Activated CD4-positive, alpha-beta memory T cell treated with anti-CD3 and anti-CD28 coated beads for 36 hours (primary cell): Measurements from ENCODE around the gene GTF3C1. TPM values are rescaled to one million over a fixed set of nuclear protein-coding genes. Genes with fewer than 3 reads are reported as not detected.

Experiments
- CTCF ChIA-PET: fragments of 350-600 bp; sonication (Branson Sonifier 250); formaldehyde crosslinking; loops from one replicate; lab custom pipeline; 2021; ENCODE audit warnings: antibody characterized with exemption, inconsistent platforms; lab: Charles Lee
- POLR2A ChIA-PET: fragments of 350-600 bp; sonication (Branson Sonifier 250); formaldehyde crosslinking; loops from one replicate; lab custom pipeline; 2021; ENCODE audit warnings: antibody characterized with exemption; lab: Charles Lee
- DNase-seq: peaks from one replicate; pipeline ENCODE4 v3.0.0-alpha.2; 2020
- H3K27ac Mint-ChIP-seq: one replicate; pipeline ENCODE4 v1.8.0; 2021; ENCODE audit warnings: mixed read lengths
- H3K27me3 Mint-ChIP-seq: one replicate; pipeline ENCODE4 v1.8.0; 2021; ENCODE audit warnings: mixed read lengths
- H3K36me3 Mint-ChIP-seq: one replicate; pipeline ENCODE4 v1.8.0; 2021; ENCODE audit warnings: mixed read lengths
- H3K4me1 Mint-ChIP-seq: one replicate; pipeline ENCODE4 v1.8.0; 2021; ENCODE audit warnings: low read depth, mixed read lengths
- H3K4me3 Mint-ChIP-seq: one replicate; pipeline ENCODE4 v1.8.0; 2021; ENCODE audit warnings: mild to moderate bottlenecking, mixed read lengths
- H3K9me3 Mint-ChIP-seq: one replicate; pipeline ENCODE4 v1.8.0; 2021; ENCODE audit warnings: mixed read lengths
- intact Hi-C: fragments of 100-400 bp; cut with micrococcal nuclease; formaldehyde crosslinking; loops from one replicate; pipeline ENCODE4 v1.15.1; 2023
- total RNA-seq, 2 experiments: library from RNA; stranded (reverse); gene quantifications; one replicate each; pipeline ENCODE4 v1.2.3, GENCODE V29; 2021

GTF3C1 gene
- total RNA-seq, 2 experiments from 2014 or later: 50.6 to 52.9 TPM

GRCh38 chr16:27424772-27425498 lies 124.8 kb downstream of the GTF3C1 start:
- H3K36me3 Mint-ChIP-seq: peaks cover 78% of the 10 kb centered on the region
- H3K4me3 Mint-ChIP-seq: no peak overlapping the region
- H3K4me1 Mint-ChIP-seq: peaks cover 66% of the 10 kb centered on the region
- H3K9me3 Mint-ChIP-seq: peaks cover 24% of the 10 kb centered on the region
- peak; percentile 8 for DNase-seq
- intact Hi-C loops: no loop called here
- H3K27me3 Mint-ChIP-seq: no peaks in the 10 kb centered on the region
- peak overlapping the region; percentile 87 for H3K27ac Mint-ChIP-seq
- POLR2A ChIA-PET: interaction anchor here (0.7 kb wide), 1 partner anchor 96 kb away, joined by 3 read pairs; no protein-coding TSS in a partner anchor
- CTCF ChIA-PET: interaction anchor here (0.7 kb wide), 2 partner anchors 11 to 21 kb away, joined by 3 to 4 read pairs; no protein-coding TSS in a partner anchor

GRCh38 chr16:27421961-27422740 lies 127.6 kb downstream of the GTF3C1 start:
- CTCF ChIA-PET: interaction anchor here (1.0 kb wide), 1 partner anchor 243 kb away, joined by 3 read pairs; no protein-coding TSS in a partner anchor

GRCh38 chr16:27417047-27417671 lies 132.6 kb downstream of the GTF3C1 start:
- Mint-ChIP-seq H3K27ac (peak overlapping the region; percentile 56), H3K9me3 (peaks cover 21% of the 10 kb centered on the region), H3K27me3 (no peaks in the 10 kb centered on the region), H3K4me3 (no peak overlapping the region), H3K36me3 (peaks cover 73% of the 10 kb centered on the region), H3K4me1 (peaks cover 50% of the 10 kb centered on the region)
- ChIA-PET CTCF (interaction anchor here (1.2 to 2.7 kb wide), 2 partner anchors 13 to 43 kb away, joined by 3 to 9 read pairs; no protein-coding TSS in a partner anchor), POLR2A (interaction anchor here (1.0 to 1.9 kb wide), 4 partner anchors 9 to 30 kb away, joined by 3 to 16 read pairs (median 4); partner anchors contain the start of gene IL21R)
- intact Hi-C loops: loop anchor here (1.0 kb wide), 2 partner anchors 9 kb away; no protein-coding TSS in a partner anchor
- DNase-seq: peak; percentile 71

More at GRCh38 chr16:27421961-27422740, 127.6 kb downstream of the GTF3C1 start:
- Mint-ChIP-seq H3K4me1 (peaks cover 50% of the 10 kb centered on the region), H3K4me3 (no peak overlapping the region), H3K27me3 (no peaks in the 10 kb centered on the region), H3K36me3 (peaks cover 80% of the 10 kb centered on the region), H3K27ac (no peak overlapping the region), H3K9me3 (peaks cover 24% of the 10 kb centered on the region)
- no peak for DNase-seq
- intact Hi-C loops: no loop called here
- POLR2A ChIA-PET: interaction anchor here (1.0 kb wide), 1 partner anchor 15 kb away, joined by 3 read pairs; no protein-coding TSS in a partner anchor

GRCh38 chr16:27414788-27415431 lies 134.8 kb downstream of the GTF3C1 start:
- H3K27me3 Mint-ChIP-seq: no peaks in the 10 kb centered on the region
- DNase-seq: no peak
- intact Hi-C loops: no loop called here
- peaks cover 71% of the 10 kb centered on the region for H3K36me3 Mint-ChIP-seq
- ChIA-PET POLR2A (no interaction called here), CTCF (interaction anchor here (2.7 kb wide), 1 partner anchor 10 kb away, joined by 9 read pairs; no protein-coding TSS in a partner anchor)
- peaks cover 9% of the 10 kb centered on the region for H3K9me3 Mint-ChIP-seq
- H3K4me3 Mint-ChIP-seq: no peak overlapping the region
- H3K4me1 Mint-ChIP-seq: peaks cover 68% of the 10 kb centered on the region
- peak overlapping the region; percentile 42 for H3K27ac Mint-ChIP-seq

- intact Hi-C loops: no loop called here
- peaks cover 75% of the 10 kb centered on the region for H3K4me1 Mint-ChIP-seq
- POLR2A ChIA-PET: no interaction called here
- no peaks in the 10 kb centered on the region for H3K27me3 Mint-ChIP-seq
- CTCF ChIA-PET: interaction anchor here (0.5 kb wide), 1 partner anchor 11 kb away, joined by 3 read pairs; no protein-coding TSS in a partner anchor
- H3K36me3 Mint-ChIP-seq: peaks cover 68% of the 10 kb centered on the region
- no peak overlapping the region for H3K4me3 Mint-ChIP-seq
- peak overlapping the region; percentile 1 for H3K27ac Mint-ChIP-seq
- peaks cover 9% of the 10 kb centered on the region for H3K9me3 Mint-ChIP-seq
- DNase-seq: no peak
These were observed 135.8 kb downstream of the GTF3C1 start for GRCh38 chr16:27413956-27414355.

- peak overlapping the region; percentile 24 for H3K4me3 Mint-ChIP-seq
- peaks cover 74% of the 10 kb centered on the region for H3K36me3 Mint-ChIP-seq
- POLR2A ChIA-PET: interaction anchor here (0.8 kb wide), 1 partner anchor 207 kb away, joined by 3 read pairs; the partner anchor contains the start of gene KDM8
- DNase-seq: no peak
- H3K27me3 Mint-ChIP-seq: no peaks in the 10 kb centered on the region
- H3K4me1 Mint-ChIP-seq: peaks cover 89% of the 10 kb centered on the region
- intact Hi-C loops: no loop called here
- CTCF ChIA-PET: no interaction called here
- peaks cover 9% of the 10 kb centered on the region for H3K9me3 Mint-ChIP-seq
- H3K27ac Mint-ChIP-seq: peak overlapping the region; percentile 74
These were observed 139.0 kb downstream of the GTF3C1 start for GRCh38 chr16:27410761-27411160.

Other genes starting within 250 kb of the GTF3C1 start
- gene IL4R, start 235.9 kb downstream of the GTF3C1 start, total RNA-seq: 100 to 1,000 TPM; 146 to 153 TPM
- 10 to 100 TPM; 55.0 to 55.9 TPM for gene IL21R, start 147.7 kb downstream of the GTF3C1 start, total RNA-seq
- gene KATNIP, start 231 bp upstream of the GTF3C1 start, total RNA-seq: 10 to 100 TPM in 1 of 2 experiments, 1 to 10 TPM in 1; 9.8 to 13.7 TPM